Stimulated activated CD4-positive, alpha-beta T cell treated with anti-CD3 and anti-CD28 coated beads, Interleukin-2, amount 100 ng/mL, for 4 hours (primary cell): ENCODE data around the gene POLR1G.
A peak's percentile ranks its signal among the peaks of the same experiment; 100 is the strongest.

Experiments
- DNase-seq: peaks from one replicate; pipeline ENCODE4 v3.0.0-alpha.2; 2020; ENCODE audit warnings: low read depth

POLR1G gene

GRCh38 chr19:45406226-45407090, at the start of gene POLR1G:
Gene POLR1G, plus strand, starts transcription at chr19:45406644. Its CDS starts 53 bp downstream, at chr19:45406697.
- peak; percentile 68 for DNase-seq

GRCh38 chr19:45356760-45357444, 49.5 kb upstream of the POLR1G start:
- no peak for DNase-seq

- DNase-seq = no peak
Measured at GRCh38 chr19:45357445-45357783, 49.0 kb upstream of the POLR1G start.

- DNase-seq = no peak
Measured at GRCh38 chr19:45358213-45358792, 48.1 kb upstream of the POLR1G start.

- no peak for DNase-seq
Measured at GRCh38 chr19:45361608-45362007, 44.8 kb upstream of the POLR1G start.

GRCh38 chr19:45362291-45362690, 44.2 kb upstream of the POLR1G start:
- DNase-seq = no peak

GRCh38 chr19:45363861-45364459, 42.5 kb upstream of the POLR1G start:
- DNase-seq = no peak

- DNase-seq = no peak
Measured at GRCh38 chr19:45364696-45365095, 41.7 kb upstream of the POLR1G start.

GRCh38 chr19:45368127-45368526, 38.3 kb upstream of the POLR1G start:
- no peak for DNase-seq

- no peak for DNase-seq
Measured at GRCh38 chr19:45368737-45369340, 37.6 kb upstream of the POLR1G start.

- DNase-seq = peak; percentile 100
Measured at GRCh38 chr19:45370410-45371204, 35.8 kb upstream of the POLR1G start, which contains the start of gene ERCC2. Gene ERCC2, minus strand, starts transcription at chr19:45370573. Its CDS starts 33 bp downstream, at chr19:45370540.

- DNase-seq = no peak
Measured at GRCh38 chr19:45376045-45376724, 30.3 kb upstream of the POLR1G start.

- no peak for DNase-seq
Measured at GRCh38 chr19:45380107-45380506, 26.3 kb upstream of the POLR1G start.

- no peak for DNase-seq
Measured at GRCh38 chr19:45382426-45382825, 24.0 kb upstream of the POLR1G start.

GRCh38 chr19:45385392-45386221, 20.8 kb upstream of the POLR1G start:
- DNase-seq = no peak

- no peak for DNase-seq
Measured at GRCh38 chr19:45391346-45391745, 15.1 kb upstream of the POLR1G start.

GRCh38 chr19:45391871-45392665, 14.4 kb upstream of the POLR1G start:
- DNase-seq = no peak

GRCh38 chr19:45395821-45396617, 10.4 kb upstream of the POLR1G start:
- DNase-seq = no peak
